MM.1S (cell line): ENCODE data around the gene EPDR1.

Source experiments
- CTCF ChIP-seq: fragments of 300-600 bp; sonication (generic); IDR thresholded peaks from 2 replicates; pipeline ENCODE4 v1.5.1; 2016; ENCODE audit warnings: antibody characterized with exemption, low read length, mixed read lengths
- EZH2 ChIP-seq: fragments of 300-600 bp; sonication (generic); optimal IDR thresholded peaks from 2 replicates; pipeline ENCODE3; 2017; ENCODE audit warnings: low read depth, mild to moderate bottlenecking, antibody characterized with exemption, low read length, mixed read lengths

- TF ChIP-seq EZH2 (no peak), CTCF (no peak)
Observed at GRCh38 chr7:37899712-37900247, 20.7 kb upstream of the EPDR1 start.
